ENCODE results near the gene AASDH.

The AASDH gene

DNA sequence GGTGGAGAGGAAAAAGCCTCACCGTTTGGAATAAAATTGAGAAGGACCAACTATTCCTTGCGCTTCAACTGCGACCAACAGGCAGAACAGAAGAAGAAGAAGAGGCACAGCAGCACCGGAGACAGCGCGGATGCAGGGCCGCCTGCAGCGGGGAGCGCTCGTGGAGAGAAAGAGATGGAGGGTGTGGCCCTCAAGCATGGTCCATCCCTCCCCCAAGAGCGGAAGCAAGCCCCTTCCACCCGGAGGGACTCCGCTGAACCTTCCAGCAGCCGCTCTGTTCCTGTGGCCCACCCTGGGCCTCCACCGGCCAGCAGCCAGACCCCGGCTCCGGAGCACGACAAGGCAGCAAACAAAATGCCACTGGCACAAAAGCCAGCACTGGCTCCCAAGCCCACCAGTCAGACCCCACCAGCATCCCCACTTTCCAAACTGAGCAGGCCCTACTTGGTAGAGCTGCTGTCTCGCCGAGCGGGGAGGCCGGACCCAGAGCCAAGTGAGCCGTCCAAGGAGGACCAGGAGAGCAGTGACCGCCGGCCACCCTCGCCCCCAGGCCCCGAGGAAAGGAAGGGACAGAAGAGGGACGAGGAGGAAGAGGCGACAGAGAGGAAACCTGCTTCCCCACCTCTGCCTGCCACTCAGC lies 71.2 kb downstream of the AASDH start:
- DNase-seq: no peak

DNA sequence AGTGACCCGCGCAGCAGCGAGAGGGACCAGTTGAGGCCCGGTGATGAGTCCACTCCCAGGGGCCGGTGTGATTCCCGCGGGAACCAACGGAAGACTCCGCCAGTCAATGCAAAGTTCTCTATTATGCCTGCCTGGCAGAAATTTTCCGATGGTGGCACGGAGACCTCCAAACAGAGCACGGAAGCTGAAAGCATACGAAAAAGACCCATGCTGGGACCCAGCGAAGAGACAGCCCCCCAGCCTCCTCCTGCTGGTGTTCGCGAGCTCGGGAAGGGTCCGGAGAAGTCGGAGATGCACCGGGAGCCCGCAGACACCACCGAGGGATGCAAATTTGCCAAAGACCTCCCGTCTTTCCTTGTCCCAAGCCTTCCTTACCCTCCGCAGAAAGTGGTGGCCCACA lies 71.7 kb downstream of the AASDH start:
- DNase-seq: no peak

GRCh38 chr4:56315041-56315440 lies 72.2 kb downstream of the AASDH start:
- no peak for DNase-seq

- DNase-seq: no peak
Observed at GRCh38 chr4:56314207-56314915, 72.9 kb downstream of the AASDH start.

- DNase-seq: no peak
Observed at GRCh38 chr4:56313132-56313531, 74.2 kb downstream of the AASDH start.

DNA sequence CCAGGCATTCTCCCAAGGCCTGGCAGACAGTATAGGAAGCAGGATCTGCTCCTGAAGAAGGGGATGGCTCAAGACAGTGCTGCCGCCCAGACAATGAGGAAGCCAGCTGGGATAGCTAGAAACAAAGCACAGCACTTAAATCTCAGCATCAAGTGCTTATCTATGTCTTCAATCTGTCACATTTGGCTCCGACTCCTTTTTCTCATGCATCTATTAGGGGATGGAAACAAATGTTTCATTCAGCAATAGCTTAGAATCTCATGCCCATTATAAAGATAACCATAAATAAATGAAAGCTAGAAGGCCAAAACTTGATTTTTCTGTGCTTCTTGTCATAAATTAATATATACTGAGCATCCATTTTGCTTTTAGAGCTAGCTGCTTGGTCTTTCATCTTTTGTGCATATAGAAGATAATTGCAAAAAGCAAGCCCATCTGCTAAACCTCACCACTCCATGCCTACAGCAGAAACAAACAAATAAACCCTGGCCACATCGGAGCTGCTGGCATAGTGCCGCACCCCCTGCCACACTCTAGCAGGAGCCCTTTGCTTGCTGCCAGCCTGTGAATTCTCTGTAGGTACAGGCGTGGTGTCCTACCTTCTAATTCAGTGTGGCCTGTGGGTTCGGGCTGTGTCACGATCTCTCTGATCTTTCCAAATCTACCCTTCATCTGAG lies 75.9 kb downstream of the AASDH start:
- DNase-seq: peak; percentile 47

- DNase-seq: no peak
Observed at GRCh38 chr4:56310401-56311125, 76.7 kb downstream of the AASDH start.

DNA sequence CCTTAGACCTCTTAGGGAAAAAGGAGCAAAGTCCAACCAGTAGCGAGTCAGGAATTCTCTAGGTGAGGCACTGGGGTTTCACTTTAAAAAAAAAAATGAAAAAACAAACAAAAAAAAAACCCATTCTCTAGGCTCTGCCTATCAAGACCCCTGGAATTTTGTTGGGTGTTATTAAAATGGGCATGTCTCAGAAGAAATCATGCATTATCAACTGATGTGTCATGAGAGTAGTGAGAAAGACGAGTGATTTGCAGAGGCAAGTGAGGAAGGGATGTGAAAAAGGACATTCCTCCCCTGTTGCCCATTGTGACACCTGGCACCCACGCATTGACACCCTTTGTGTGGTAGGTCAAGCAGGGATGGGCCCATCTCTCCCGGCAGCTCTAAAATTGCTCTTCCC lies 78.9 kb downstream of the AASDH start:
- no peak for DNase-seq

GRCh38 chr4:56307423-56307822 lies 79.9 kb downstream of the AASDH start:
- DNase-seq: no peak

DNA sequence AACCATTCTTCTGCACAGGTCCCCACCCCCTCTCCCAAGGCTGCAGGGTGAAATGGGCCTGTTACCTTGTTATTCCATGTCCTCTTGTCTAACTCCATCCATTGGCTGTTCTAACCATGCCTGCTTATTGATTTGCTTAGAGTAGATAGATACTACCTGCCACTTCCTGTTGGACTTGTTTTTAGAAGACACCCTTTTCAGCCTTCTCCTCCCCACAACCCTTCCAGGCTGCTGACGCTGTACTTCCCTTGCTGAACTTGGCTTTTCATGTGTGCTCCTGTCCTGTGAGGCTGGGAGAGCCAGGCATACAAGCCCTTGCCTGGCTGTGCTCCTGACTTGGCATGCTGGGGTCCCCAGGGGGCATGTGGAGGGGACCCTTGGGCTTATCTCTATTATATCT lies 81.9 kb downstream of the AASDH start:
- no peak for DNase-seq

DNA sequence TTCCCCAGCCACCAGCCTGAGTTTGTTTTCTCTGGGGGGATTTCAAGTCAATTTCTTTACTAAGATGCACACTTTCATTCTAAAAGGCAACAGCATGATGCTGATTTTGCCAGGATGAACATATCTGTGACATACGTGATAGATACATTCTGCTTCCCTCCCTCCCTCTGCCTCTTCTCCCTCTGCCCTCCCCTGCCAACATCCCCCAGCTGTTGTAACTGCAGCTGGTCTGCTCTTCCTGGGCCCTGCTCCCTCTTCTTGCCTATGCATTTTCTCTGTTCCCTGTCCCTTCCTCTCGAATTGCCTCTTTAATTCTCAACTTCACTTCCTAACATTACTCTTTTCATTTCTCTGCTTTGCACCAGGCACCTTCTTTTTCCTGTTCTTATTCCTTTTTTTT lies 83.4 kb downstream of the AASDH start:
- DNase-seq: no peak

DNA sequence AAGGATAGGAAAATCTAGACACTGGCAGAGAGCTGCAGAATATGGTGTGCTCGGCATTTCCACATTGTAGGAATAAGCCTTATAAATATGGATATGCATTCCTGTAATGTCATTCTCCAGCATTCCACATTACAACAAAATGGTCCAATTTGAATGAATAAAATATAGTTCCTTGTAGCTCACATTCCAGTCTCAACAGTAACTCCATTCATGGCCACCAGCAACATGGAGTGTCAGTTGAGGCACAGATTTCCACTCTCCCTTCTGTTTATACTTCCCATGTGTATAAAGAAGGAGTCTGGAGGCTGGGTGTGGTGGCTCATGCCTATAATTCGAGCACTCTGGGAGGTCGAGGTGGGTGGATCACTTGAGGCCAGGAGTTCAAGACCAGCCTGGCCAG lies 84.5 kb downstream of the AASDH start:
- no peak for DNase-seq

GRCh38 chr4:56301997-56302496 lies 85.2 kb downstream of the AASDH start:
- no peak for DNase-seq

DNA sequence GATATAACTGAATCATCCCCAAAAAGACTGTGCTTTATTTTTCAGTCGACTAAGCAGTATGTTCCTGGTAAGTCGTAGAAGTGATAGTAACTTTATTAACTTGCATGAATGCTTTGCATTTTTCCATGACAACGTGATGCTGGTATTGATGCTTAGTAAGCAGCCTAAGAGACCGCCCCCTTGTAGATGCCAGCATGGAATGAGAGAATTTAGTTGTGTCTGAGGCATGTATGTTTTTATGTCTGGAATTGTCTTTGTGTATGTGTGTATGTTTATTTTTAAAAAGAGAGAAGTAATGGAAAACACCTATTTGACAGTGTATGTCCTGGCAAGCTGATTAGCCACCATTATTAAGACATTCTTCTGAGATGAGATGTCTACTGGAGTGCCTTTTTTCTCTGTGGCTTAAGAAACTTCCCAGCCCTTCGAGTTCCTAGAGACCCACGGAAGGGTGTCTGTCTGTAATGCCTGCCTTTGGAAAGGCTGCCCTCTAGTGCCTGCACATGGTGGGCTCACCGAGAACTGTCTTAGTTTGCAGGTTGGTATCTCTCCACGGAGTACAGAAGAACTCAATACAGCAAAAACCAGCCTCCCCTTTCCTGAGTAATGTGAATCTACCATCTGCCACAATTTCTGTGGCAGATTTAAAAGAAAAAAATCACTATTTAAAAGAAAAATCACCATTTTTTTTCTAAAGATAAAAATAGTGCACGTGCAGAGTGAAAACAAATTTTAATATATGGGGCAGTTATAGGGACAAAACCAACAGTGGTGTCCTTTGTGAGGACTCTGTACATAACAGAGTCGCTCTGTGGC lies 85.9 kb downstream of the AASDH start:
- DNase-seq: peak; percentile 60

GRCh38 chr4:56298236-56298635 lies 89.1 kb downstream of the AASDH start:
- no peak for DNase-seq

DNA sequence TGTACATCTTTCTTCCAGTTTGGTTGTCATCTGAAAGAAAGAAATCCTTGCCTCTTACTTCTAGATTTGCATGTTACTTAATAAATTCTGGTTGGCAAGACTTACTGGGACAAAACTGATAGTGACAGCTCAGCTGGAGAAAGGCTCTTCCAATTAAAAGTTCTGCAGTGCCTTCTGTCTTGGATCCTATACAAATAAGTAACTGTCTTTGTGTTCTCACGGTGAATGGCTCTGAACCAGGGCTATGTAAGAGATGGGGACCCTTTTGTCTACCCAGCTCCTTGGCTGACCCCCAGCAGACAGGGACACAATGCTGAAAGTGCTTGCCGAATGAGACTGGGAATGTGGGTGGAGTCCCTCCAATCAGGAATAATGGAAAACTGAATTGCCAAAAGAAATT lies 89.5 kb downstream of the AASDH start:
- DNase-seq: no peak

- no peak for DNase-seq
Observed at GRCh38 chr4:56296526-56296925, 90.8 kb downstream of the AASDH start.

DNA sequence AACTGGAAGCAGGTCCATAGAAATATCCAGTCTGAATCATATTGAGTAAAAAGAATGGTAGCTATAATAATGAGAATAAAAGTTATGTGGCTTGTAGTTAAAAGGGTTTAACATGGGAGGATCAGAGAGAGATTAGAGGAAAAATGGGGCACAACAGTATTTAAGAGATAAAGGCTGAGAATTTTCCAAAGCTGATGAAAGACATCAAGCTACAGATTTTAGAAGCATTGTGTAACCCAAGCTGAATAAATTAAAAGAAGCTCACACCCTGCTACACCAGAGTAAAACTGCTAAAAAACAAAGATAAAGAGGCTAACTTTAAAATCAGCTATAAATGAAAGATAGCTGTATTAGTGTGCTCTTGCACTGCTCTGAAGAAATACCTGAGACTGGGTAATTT lies 94.2 kb downstream of the AASDH start:
- DNase-seq: no peak

DNA sequence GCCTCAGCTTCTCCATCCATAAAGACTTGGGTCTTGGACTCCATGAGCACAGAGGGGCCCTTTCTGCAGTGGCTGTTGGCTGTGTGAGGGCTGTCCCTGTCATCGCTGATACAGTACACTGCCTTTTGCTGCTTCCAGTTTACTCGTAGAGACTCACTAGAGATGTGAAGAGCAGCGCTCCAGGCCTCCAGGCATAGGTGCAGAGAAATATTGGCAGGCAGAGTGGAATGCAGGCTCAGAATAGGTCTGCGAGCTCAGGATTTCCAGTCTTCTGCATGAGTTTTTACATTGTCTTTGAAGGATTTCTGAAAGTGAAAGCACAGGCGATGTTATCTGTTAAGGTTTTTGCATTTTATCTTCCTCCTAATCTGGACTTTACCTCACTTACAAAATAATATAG lies 97.4 kb downstream of the AASDH start:
- no peak for DNase-seq

GRCh38 chr4:56288663-56289062 lies 98.6 kb downstream of the AASDH start:
- no peak for DNase-seq
